Loucy (cell line): Measurements from ENCODE around the gene DHRS4L2.
A peak's percentile ranks its signal among the peaks of the same experiment; 100 is the strongest.
"Not testable (repeated sequence)": the region's sequence is repeated elsewhere in the genome, so short reads cannot be mapped to it uniquely, and the experiment has no call there.

Source experiments
- H2AFZ ChIP-seq: fragments of 200-600 bp; sonication (generic); 2 replicates; pipeline ENCODE4 v1.6.0; 2016; ENCODE audit warnings: antibody characterized with exemption, mild to moderate bottlenecking, low read length, moderate library complexity
- H3F3A ChIP-seq: fragments of 200-600 bp; 2 replicates; pipeline ENCODE4 v1.6.0; 2016; ENCODE audit warnings: antibody characterized with exemption, low read depth, mild to moderate bottlenecking
- H3K27me3 ChIP-seq: fragments of 200-600 bp; sonication (generic); 2 replicates; pipeline ENCODE4 v1.6.1; 2014; ENCODE audit warnings: low read length, mild to moderate bottlenecking; ENCODE audit not compliant: insufficient read depth, poor library complexity, severe bottlenecking
- H3K36me3 ChIP-seq: fragments of 200-600 bp; sonication (generic); 2 replicates; pipeline ENCODE4 v1.6.1; 2016; ENCODE audit warnings: low read length; ENCODE audit not compliant: insufficient read depth
- H3K4me1 ChIP-seq: fragments of 200-600 bp; sonication (generic); 2 replicates; pipeline ENCODE4 v1.5.1; 2014; ENCODE audit warnings: low read length, mild to moderate bottlenecking; ENCODE audit not compliant: insufficient read depth, poor library complexity, severe bottlenecking
- H3K4me2 ChIP-seq: fragments of 200-600 bp; sonication (generic); 2 replicates; pipeline ENCODE4 v1.6.0; 2014; ENCODE audit warnings: antibody characterized with exemption, low read length, low read depth, mild to moderate bottlenecking; ENCODE audit not compliant: poor library complexity, severe bottlenecking
- H3K4me3 ChIP-seq: fragments of 200-600 bp; sonication (generic); 2 replicates; pipeline ENCODE4 v1.5.1; 2014; ENCODE audit warnings: low read length, mild to moderate bottlenecking, mixed read lengths; ENCODE audit not compliant: poor library complexity, severe bottlenecking
- H3K79me2 ChIP-seq: fragments of 200-600 bp; sonication (generic); 2 replicates; pipeline ENCODE4 v1.6.1; 2014; ENCODE audit warnings: low read length; ENCODE audit not compliant: insufficient read depth
- H3K9ac ChIP-seq: fragments of 200-600 bp; sonication (generic); 2 replicates; pipeline ENCODE4 v1.6.0; 2014; ENCODE audit warnings: mild to moderate bottlenecking, low read depth, low read length, moderate library complexity; ENCODE audit not compliant: poor library complexity, severe bottlenecking
- H3K9me2 ChIP-seq: fragments of 200-600 bp; sonication (generic); replicated peaks from 2 replicates; pipeline ENCODE4 v1.6.1; 2016; ENCODE audit warnings: low read depth, low read length, mixed read lengths
- H3K9me3 ChIP-seq: fragments of 200-600 bp; sonication (generic); 2 replicates; pipeline ENCODE4 v1.6.1; 2014; ENCODE audit warnings: mild to moderate bottlenecking, antibody characterized with exemption, low read length, low read depth; ENCODE audit not compliant: insufficient read depth
- H4K20me1 ChIP-seq: fragments of 200-600 bp; sonication (generic); 2 replicates; pipeline ENCODE4 v1.6.0; 2014; ENCODE audit warnings: antibody characterized with exemption, low read length, mild to moderate bottlenecking; ENCODE audit not compliant: insufficient read depth, poor library complexity, severe bottlenecking
- CTCF ChIP-seq: fragments of 200-600 bp; sonication (generic); conservative IDR thresholded peaks from 2 replicates; pipeline ENCODE4 v1.5.1; 2014; ENCODE audit warnings: mild to moderate bottlenecking, antibody characterized with exemption, low read length

Gene DHRS4L2

DNA sequence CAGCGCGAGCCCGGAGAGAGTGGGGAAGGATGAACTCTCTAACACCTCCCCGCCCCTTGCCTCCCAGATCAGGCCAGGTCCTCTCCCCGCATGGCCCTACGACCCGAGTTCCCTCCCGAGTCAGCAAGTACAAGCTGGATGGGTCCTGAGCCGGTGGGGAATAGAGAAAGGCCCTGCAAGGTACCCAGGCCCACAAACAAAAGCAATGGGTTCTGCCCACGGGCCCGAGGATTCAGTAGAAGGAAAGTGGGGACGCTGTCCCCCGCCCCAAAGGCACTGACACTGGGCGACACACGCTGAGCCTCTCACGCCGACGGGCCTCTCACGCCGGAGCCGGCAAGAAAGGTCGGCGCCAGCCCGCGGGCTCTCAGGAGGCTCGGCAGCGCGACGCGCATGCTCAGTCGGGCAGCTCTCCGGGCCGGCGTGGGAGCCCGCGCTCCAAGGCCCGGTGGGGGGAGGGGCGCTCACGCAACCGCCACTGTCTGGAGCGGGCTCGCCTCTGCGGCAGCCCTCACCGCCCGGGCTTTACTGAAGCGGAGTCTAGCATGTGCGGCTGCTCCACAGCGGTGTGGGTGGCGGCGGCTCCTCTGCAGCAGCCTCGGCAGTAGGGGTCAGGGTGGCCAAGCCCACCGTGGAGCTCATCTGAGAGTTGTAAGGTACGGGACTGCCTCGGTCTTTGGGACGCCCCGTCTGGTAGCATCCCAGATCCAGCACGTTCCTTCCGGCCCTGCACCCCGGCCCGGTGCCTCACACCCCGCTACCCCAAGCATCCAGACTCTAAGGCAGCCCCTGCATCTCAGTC, 19.0 kb upstream of the DHRS4L2 start:
- H4K20me1 ChIP-seq, H3K4me1 ChIP-seq, H3K27me3 ChIP-seq, H3K9ac ChIP-seq, H3K9me2 ChIP-seq, H3K9me3 ChIP-seq, H2AFZ ChIP-seq, H3K36me3 ChIP-seq, H3K4me2 ChIP-seq, H3F3A ChIP-seq, H3K79me2 ChIP-seq, H3K4me3 ChIP-seq: not testable (repeated sequence)

DNA sequence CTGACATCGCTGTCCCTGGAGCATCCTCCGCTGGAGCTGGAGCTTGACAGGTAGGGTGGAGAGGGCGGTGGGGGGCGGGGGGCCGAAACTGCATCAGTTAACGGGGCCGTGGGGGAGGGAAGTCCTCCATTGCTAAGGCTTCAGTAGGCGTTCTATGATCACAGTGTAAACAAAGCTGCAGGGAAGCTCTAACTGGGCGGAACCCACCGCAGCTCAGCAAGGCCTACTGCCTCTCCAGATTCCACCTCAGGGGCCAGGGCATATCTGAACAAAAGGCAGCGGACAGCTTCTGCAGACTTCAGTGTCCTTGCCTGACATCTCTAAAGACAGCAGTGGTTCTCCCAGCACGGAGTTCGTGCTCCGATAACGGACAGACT, 18.5 kb upstream of the DHRS4L2 start:
- not testable (repeated sequence) for H3K36me3 ChIP-seq, H3K9me3 ChIP-seq, H3K4me2 ChIP-seq, H3K27me3 ChIP-seq, H4K20me1 ChIP-seq, H2AFZ ChIP-seq, H3K4me1 ChIP-seq, H3F3A ChIP-seq, H3K9me2 ChIP-seq, H3K79me2 ChIP-seq, H3K9ac ChIP-seq, H3K4me3 ChIP-seq

- not testable (repeated sequence) for H3K4me1 ChIP-seq, H2AFZ ChIP-seq, H3K27me3 ChIP-seq, H3K36me3 ChIP-seq, H3F3A ChIP-seq, H3K4me2 ChIP-seq, H3K79me2 ChIP-seq, H3K9ac ChIP-seq, H3K9me3 ChIP-seq, H4K20me1 ChIP-seq, H3K9me2 ChIP-seq, H3K4me3 ChIP-seq
These were observed 15.6 kb upstream of the DHRS4L2 start for GRCh38 chr14:23973178-23973577.

- H3K4me3 ChIP-seq, H3K4me2 ChIP-seq, H3F3A ChIP-seq, H3K9me2 ChIP-seq, H4K20me1 ChIP-seq, H3K27me3 ChIP-seq, H3K9ac ChIP-seq, H3K4me1 ChIP-seq, H3K9me3 ChIP-seq, H3K79me2 ChIP-seq, H2AFZ ChIP-seq, H3K36me3 ChIP-seq: not testable (repeated sequence)
These were observed 14.7 kb upstream of the DHRS4L2 start for GRCh38 chr14:23974041-23974440.

DNA sequence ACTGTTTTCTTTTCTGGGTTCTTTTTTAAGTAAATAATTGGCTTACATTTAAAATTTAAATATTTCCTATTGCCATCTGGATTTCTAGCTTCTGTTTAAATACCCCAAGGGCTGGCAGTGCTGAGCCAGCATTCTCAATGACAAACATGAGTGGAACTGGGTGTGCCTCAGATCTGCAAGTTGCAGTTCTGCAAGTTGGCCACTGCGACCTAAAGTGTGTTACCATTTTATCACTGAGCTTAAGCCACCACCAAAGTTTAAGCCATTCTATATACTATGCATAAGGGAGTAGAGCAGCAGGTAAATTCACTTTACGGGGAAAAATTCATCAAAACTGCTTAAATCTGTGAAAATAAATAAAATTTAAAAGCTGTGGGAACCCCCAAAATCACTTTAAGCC, 11.5 kb upstream of the DHRS4L2 start:
- not testable (repeated sequence) for H3K9me2 ChIP-seq, H3K79me2 ChIP-seq, H3F3A ChIP-seq, H4K20me1 ChIP-seq, H3K27me3 ChIP-seq, H3K9ac ChIP-seq, H3K4me1 ChIP-seq, H2AFZ ChIP-seq, H3K4me3 ChIP-seq, H3K9me3 ChIP-seq, H3K4me2 ChIP-seq, H3K36me3 ChIP-seq
- peak; percentile 51 for TF ChIP-seq CTCF

- not testable (repeated sequence) for H3K9me2 ChIP-seq, H3K27me3 ChIP-seq, H3K4me2 ChIP-seq, H2AFZ ChIP-seq, H3K9me3 ChIP-seq, H3K79me2 ChIP-seq, H3K9ac ChIP-seq, H3K4me3 ChIP-seq, H3F3A ChIP-seq, H4K20me1 ChIP-seq, H3K4me1 ChIP-seq, H3K36me3 ChIP-seq
These were observed 6.5 kb upstream of the DHRS4L2 start for GRCh38 chr14:23981951-23982813.
